GOT3 (cell line): Measurements from ENCODE around the gene INF2.
"Not testable (repeated sequence)": the region's sequence is repeated elsewhere in the genome, so short reads cannot be mapped to it uniquely, and the experiment has no call there.

Experiments used
- DNase-seq: peaks from one replicate; lab custom pipeline; 2025; ENCODE audit warnings: mixed read lengths; lab: John Stamatoyannopoulos, UW

Gene INF2

GRCh38 chr14:104689109-104689880 is at the start of gene INF2:
TSS of gene INF2 (plus strand) at chr14:104689618. CDS start at chr14:104701366, 11,748 bp downstream.
- DNase-seq: no peak

- no peak for DNase-seq
Measured at GRCh38 chr14:104639885-104640548, 49.4 kb upstream of the INF2 start.

- no peak for DNase-seq
Measured at GRCh38 chr14:104640681-104641080, 48.7 kb upstream of the INF2 start.

- DNase-seq: no peak
Measured at GRCh38 chr14:104641753-104642539, 47.5 kb upstream of the INF2 start.

GRCh38 chr14:104642540-104642868 is 46.9 kb upstream of the INF2 start:
- no peak for DNase-seq

GRCh38 chr14:104643306-104643705 is 46.1 kb upstream of the INF2 start:
- DNase-seq: no peak

- DNase-seq: no peak
Measured at GRCh38 chr14:104644091-104644635, 45.3 kb upstream of the INF2 start.

GRCh38 chr14:104644656-104645378 is 44.6 kb upstream of the INF2 start:
- DNase-seq: no peak

GRCh38 chr14:104647467-104648043 is 41.9 kb upstream of the INF2 start:
- no peak for DNase-seq

GRCh38 chr14:104650057-104650980 is 39.1 kb upstream of the INF2 start:
- no peak for DNase-seq

GRCh38 chr14:104650981-104651875 is 38.2 kb upstream of the INF2 start:
- no peak for DNase-seq

GRCh38 chr14:104651876-104652260 is 37.5 kb upstream of the INF2 start:
- DNase-seq: no peak

GRCh38 chr14:104652386-104652785 is 37.0 kb upstream of the INF2 start:
- DNase-seq: no peak

- DNase-seq: not testable (repeated sequence)
Measured at GRCh38 chr14:104653130-104653920, 36.1 kb upstream of the INF2 start.

- DNase-seq: no peak
Measured at GRCh38 chr14:104654119-104654518, 35.3 kb upstream of the INF2 start.

GRCh38 chr14:104655128-104655848 is 34.1 kb upstream of the INF2 start:
- no peak for DNase-seq

GRCh38 chr14:104656014-104656714 is 33.3 kb upstream of the INF2 start:
- DNase-seq: no peak
